CD14-positive monocyte (primary cell): Measurements from ENCODE around the gene ADA. TPM values are rescaled to one million over a fixed set of nuclear protein-coding genes. Genes with fewer than 3 reads are reported as not detected.

Source experiments
- DNase-seq, 3 donors: peaks; one replicate each; pipeline ENCODE4 v3.0.0-alpha.2; 2011 to 2022
- H2AFZ ChIP-seq: 2 replicates; pipeline ENCODE4 v1.6.0; 2012; ENCODE audit warnings: mild to moderate bottlenecking, low read depth, low read length, inconsistent platforms; ENCODE audit not compliant: insufficient read depth, poor library complexity, severe bottlenecking
- H3K27ac ChIP-seq, 2 donors: 1 replicate in 1 of 2; 2 replicates in 1 of 2; pipeline ENCODE4 v1.5.1; 2012 to 2013; ENCODE audit warnings: low read length in 2 of 2, control low read depth in 1 of 2, inconsistent platforms in 1 of 2, low read depth in 1 of 2, mild to moderate bottlenecking in 1 of 2
- H3K27me3 ChIP-seq, 2 donors: one replicate each; pipeline versions ENCODE4 v1.6.0 to v1.6.1; 2011 to 2013; ENCODE audit warnings: low read length in 2 of 2; ENCODE audit not compliant: control insufficient read depth in 2 of 2, insufficient read depth in 2 of 2
- H3K36me3 ChIP-seq, 2 donors: replicated peaks in 1 of 2; 1 replicate in 1 of 2; 2 replicates in 1 of 2; pipeline versions ENCODE4 v1.5.1 to v1.6.1; 2012 to 2013; ENCODE audit warnings: low read length in 2 of 2, control low read depth in 1 of 2, inconsistent platforms in 1 of 2, mild to moderate bottlenecking in 1 of 2; ENCODE audit not compliant: insufficient read depth in 2 of 2, control insufficient read depth in 1 of 2
- H3K4me1 ChIP-seq, 2 donors: 1 replicate in 1 of 2; 2 replicates in 1 of 2; pipeline versions ENCODE4 v1.5.1 to v1.6.1; 2012 to 2013; ENCODE audit warnings: low read length in 2 of 2, control low read depth in 1 of 2, inconsistent platforms in 1 of 2, mild to moderate bottlenecking in 1 of 2, moderate library complexity in 1 of 2; ENCODE audit not compliant: insufficient read depth in 2 of 2, control insufficient read depth in 1 of 2
- H3K4me2 ChIP-seq: replicated peaks from 2 replicates; pipeline ENCODE3; 2012; ENCODE audit warnings: low read length, moderate library complexity, mild to moderate bottlenecking; ENCODE audit not compliant: poor library complexity, severe bottlenecking; ENCODE audit errors: extremely low read depth
- H3K4me3 ChIP-seq, 3 experiments: fragments of 200-600 bp in 1 of 3; sonication (generic) in 1 of 3; replicated peaks in 1 of 3; 1 replicate in 2 of 3; 2 replicates in 1 of 3; pipeline ENCODE4 v1.5.1; 2011 to 2013; ENCODE audit warnings: low read length in 3 of 3, mild to moderate bottlenecking in 3 of 3, control low read depth in 2 of 3, low read depth in 2 of 3, inconsistent platforms in 1 of 3, moderate library complexity in 1 of 3
- H3K79me2 ChIP-seq: 2 replicates; pipeline ENCODE4 v1.6.0; 2012; ENCODE audit warnings: mild to moderate bottlenecking, control low read depth, inconsistent platforms, low read length, moderate library complexity; ENCODE audit not compliant: insufficient read depth
- H3K9ac ChIP-seq: 2 replicates; pipeline ENCODE4 v1.6.0; 2017; ENCODE audit warnings: low read length, mild to moderate bottlenecking; ENCODE audit not compliant: insufficient read depth, poor library complexity, severe bottlenecking
- H3K9me3 ChIP-seq, 2 donors: replicated peaks in 1 of 2; 1 replicate in 1 of 2; 2 replicates in 1 of 2; pipeline versions ENCODE4 v1.5.1 to v1.6.1; 2012 to 2013; ENCODE audit warnings: low read length in 2 of 2, control low read depth in 1 of 2; ENCODE audit not compliant: control insufficient read depth in 1 of 2, insufficient read depth in 1 of 2
- H4K20me1 ChIP-seq: 2 replicates; pipeline ENCODE4 v1.6.0; 2012; ENCODE audit warnings: mild to moderate bottlenecking, low read length, control low read depth, moderate library complexity; ENCODE audit not compliant: insufficient read depth
- H3K27ac Mint-ChIP-seq, 7 donors: one replicate each; pipeline ENCODE4 v1.8.0; 2020; ENCODE audit warnings: mild to moderate bottlenecking in 7 of 7, mixed read lengths in 7 of 7, moderate library complexity in 6 of 7, inconsistent platforms in 2 of 7
- H3K27me3 Mint-ChIP-seq, 3 donors: one replicate each; pipeline ENCODE4 v1.8.0; 2021 to 2022; ENCODE audit warnings: low read depth in 3 of 3, mild to moderate bottlenecking in 3 of 3, mixed read lengths in 3 of 3, moderate library complexity in 3 of 3, inconsistent platforms in 1 of 3
- H3K36me3 Mint-ChIP-seq, 2 donors: one replicate each; pipeline ENCODE4 v1.8.0; 2020; ENCODE audit warnings: mixed read lengths in 2 of 2, inconsistent platforms in 1 of 2, mild to moderate bottlenecking in 1 of 2
- H3K4me1 Mint-ChIP-seq: one replicate; pipeline ENCODE4 v1.8.0; 2020; ENCODE audit warnings: mild to moderate bottlenecking, mixed read lengths
- H3K4me3 Mint-ChIP-seq, 2 donors: one replicate each; pipeline ENCODE4 v1.8.0; 2020; ENCODE audit warnings: mild to moderate bottlenecking in 2 of 2, mixed read lengths in 2 of 2, moderate library complexity in 1 of 2
- H3K9me3 Mint-ChIP-seq, 7 donors: one replicate each; pipeline ENCODE4 v1.8.0; 2020 to 2022; ENCODE audit warnings: mixed read lengths in 7 of 7, mild to moderate bottlenecking in 6 of 7, moderate library complexity in 6 of 7, inconsistent platforms in 2 of 7
- WGBS: methylation state at CpG from one replicate; pipeline ENCODE4 v1.1.5; 2013; ENCODE audit warnings: missing lambda C conversion rate; ENCODE audit not compliant: insufficient coverage; 5-methylcytosine and 5-hydroxymethylcytosine counted together
- intact Hi-C, 2 donors: fragments of 100-400 bp; cut with micrococcal nuclease; formaldehyde crosslinking; loops; one replicate each; pipeline versions ENCODE4 v1.15.0 to v1.15.1; 2023
- polyA plus RNA-seq, 3 donors: library from polyadenylated mRNA; depleted of rRNA in 1 of 3; unstranded in 2 of 3; stranded (reverse) in 1 of 3; fragments of 300-500 nt in 2 of 3; fragments of >200 nt in 1 of 3; fragmentation: Illumina TruSeq in 2 of 3; gene quantifications; 1 replicate in 2 of 3; 2 replicates in 1 of 3; pipeline ENCODE4 v1.2.3, GENCODE V29; 2012 to 2021
- TF ChIP-seq, protein P1 (sequence below): fragments of 200-600 bp; IDR thresholded peaks from one replicate; pipeline ENCODE4 v1.8.0; 2022; ENCODE audit warnings: antibody characterized with exemption, mild to moderate bottlenecking

Gene ADA
- polyA plus RNA-seq, 3 donors = 11.1 to 17.2 (median 15.6) TPM

DNA sequence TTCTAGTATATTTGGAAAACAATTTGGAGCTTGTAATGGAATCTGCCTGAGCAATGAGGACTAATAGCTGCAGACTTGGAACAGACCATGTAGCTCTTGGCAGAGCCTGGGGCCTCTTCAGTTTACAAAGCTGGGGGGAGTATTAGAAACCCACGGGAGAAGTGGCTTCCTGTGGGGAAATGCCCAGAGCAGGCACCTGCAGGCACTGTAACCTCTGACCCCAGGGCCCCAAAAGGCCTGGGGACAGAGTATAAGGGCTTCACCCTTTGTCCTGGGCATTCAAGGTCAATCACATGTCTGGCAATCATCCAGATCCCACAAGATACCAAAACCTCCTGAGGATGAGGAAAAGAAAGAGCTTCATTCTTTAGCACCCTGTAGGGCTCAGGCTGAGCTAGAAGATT is 49.7 kb downstream of the ADA start:
- Histone ChIP-seq H2AFZ (no peak overlapping the region), H3K27ac (no peak overlapping the region), H3K4me3 (no peak overlapping the region), H3K4me1 (peaks cover 49 to 60% of the 10 kb centered on the region in 2 donors), H3K9me3 (no peaks in the 10 kb centered on the region), H3K27me3 (no peaks in the 10 kb centered on the region), H3K36me3 (no peaks in the 10 kb centered on the region), H4K20me1 (no peaks in the 10 kb centered on the region), H3K79me2 (no peaks in the 10 kb centered on the region), H3K9ac (no peak overlapping the region), H3K4me2 (no peak overlapping the region)
- H3K9me3 Mint-ChIP-seq = peaks cover 0 to 2% (median 0%) of the 10 kb centered on the region in 7 donors
- TF ChIP-seq, protein P1, sequence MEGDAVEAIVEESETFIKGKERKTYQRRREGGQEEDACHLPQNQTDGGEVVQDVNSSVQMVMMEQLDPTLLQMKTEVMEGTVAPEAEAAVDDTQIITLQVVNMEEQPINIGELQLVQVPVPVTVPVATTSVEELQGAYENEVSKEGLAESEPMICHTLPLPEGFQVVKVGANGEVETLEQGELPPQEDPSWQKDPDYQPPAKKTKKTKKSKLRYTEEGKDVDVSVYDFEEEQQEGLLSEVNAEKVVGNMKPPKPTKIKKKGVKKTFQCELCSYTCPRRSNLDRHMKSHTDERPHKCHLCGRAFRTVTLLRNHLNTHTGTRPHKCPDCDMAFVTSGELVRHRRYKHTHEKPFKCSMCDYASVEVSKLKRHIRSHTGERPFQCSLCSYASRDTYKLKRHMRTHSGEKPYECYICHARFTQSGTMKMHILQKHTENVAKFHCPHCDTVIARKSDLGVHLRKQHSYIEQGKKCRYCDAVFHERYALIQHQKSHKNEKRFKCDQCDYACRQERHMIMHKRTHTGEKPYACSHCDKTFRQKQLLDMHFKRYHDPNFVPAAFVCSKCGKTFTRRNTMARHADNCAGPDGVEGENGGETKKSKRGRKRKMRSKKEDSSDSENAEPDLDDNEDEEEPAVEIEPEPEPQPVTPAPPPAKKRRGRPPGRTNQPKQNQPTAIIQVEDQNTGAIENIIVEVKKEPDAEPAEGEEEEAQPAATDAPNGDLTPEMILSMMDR = no peak
- H3K36me3 Mint-ChIP-seq = peaks cover 2 to 4% of the 10 kb centered on the region in 2 donors
- intact Hi-C loops = loop anchor here in 1 of 2 donors (5.0 kb wide), 1 partner anchor 70 kb away; no protein-coding TSS in a partner anchor
- no peak overlapping the region for H3K27ac Mint-ChIP-seq
- H3K4me3 Mint-ChIP-seq = no peak overlapping the region
- peaks cover 0 to 3% (median 1%) of the 10 kb centered on the region in 3 donors for H3K27me3 Mint-ChIP-seq
- peaks cover 47% of the 10 kb centered on the region for H3K4me1 Mint-ChIP-seq
- DNase-seq = no peak
- 0% methylated on average over 1 of the region's 1 CpG for WGBS

DNA sequence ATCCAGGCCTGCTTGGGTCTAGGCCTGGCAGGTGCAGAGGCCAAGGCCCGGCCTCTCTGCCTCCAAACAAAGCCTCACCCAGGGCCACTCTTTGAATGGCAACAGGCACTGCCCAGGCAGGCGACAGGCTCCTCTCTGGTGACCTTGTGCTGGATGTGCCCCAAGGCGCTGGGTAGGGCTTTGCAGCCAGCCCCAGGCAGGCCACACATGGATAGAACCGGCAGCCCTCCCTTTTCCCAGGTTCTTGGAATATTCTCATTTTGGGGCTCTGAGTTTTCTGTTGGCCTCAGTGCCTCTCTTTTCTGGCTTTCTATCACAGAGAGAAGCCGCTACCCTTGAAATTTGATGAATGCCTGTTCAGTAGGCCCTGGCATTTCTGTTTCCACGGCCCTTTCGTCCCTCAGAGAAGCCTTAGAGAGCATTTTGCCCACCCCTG is 50.2 kb downstream of the ADA start:
- intact Hi-C loops = loop anchor here in 1 of 2 donors (5.0 kb wide), 1 partner anchor 69 kb away; no protein-coding TSS in a partner anchor
- no peak overlapping the region for H3K27ac ChIP-seq
- H3K4me1 Mint-ChIP-seq = peaks cover 53% of the 10 kb centered on the region
- H3K27ac Mint-ChIP-seq = no peak overlapping the region
- H3K9me3 Mint-ChIP-seq = no peaks in the 10 kb centered on the region
- H3K79me2 ChIP-seq = no peaks in the 10 kb centered on the region
- no peaks in the 10 kb centered on the region for H4K20me1 ChIP-seq
- H3K27me3 Mint-ChIP-seq = peaks cover 0 to 3% (median 1%) of the 10 kb centered on the region in 3 donors
- 94% methylated on average over 6 of the region's 7 CpGs for WGBS
- no peak overlapping the region for H2AFZ ChIP-seq
- H3K4me3 ChIP-seq = no peak overlapping the region
- H3K9me3 ChIP-seq = no peaks in the 10 kb centered on the region
- TF ChIP-seq, protein P1 = no peak
- no peak overlapping the region for H3K4me3 Mint-ChIP-seq
- DNase-seq = no peak
- no peaks in the 10 kb centered on the region for H3K36me3 ChIP-seq
- no peaks in the 10 kb centered on the region for H3K27me3 ChIP-seq
- H3K9ac ChIP-seq = no peak overlapping the region
- peaks cover 2 to 4% of the 10 kb centered on the region in 2 donors for H3K36me3 Mint-ChIP-seq
- no peak overlapping the region for H3K4me2 ChIP-seq
- H3K4me1 ChIP-seq = peaks cover 50 to 63% of the 10 kb centered on the region in 2 donors
